GM10266 (cell line): ENCODE data around the gene CHRNA5.

Experiments
- DNase-seq: peaks from one replicate; pipeline ENCODE4 v3.0.0; 2012; ENCODE audit errors: extremely low spot score
- CTCF ChIP-seq: IDR thresholded peaks from 2 replicates; pipeline ENCODE4 v1.5.1; 2012; ENCODE audit warnings: mild to moderate bottlenecking, low read depth; ENCODE audit not compliant: control insufficient read depth, insufficient read depth; ENCODE audit errors: missing control alignments

Gene CHRNA5

GRCh38 chr15:78567531-78567930 lies 2.2 kb downstream of the CHRNA5 start:
- DNase-seq = peak; percentile 22
- TF ChIP-seq CTCF = no peak

DNA sequence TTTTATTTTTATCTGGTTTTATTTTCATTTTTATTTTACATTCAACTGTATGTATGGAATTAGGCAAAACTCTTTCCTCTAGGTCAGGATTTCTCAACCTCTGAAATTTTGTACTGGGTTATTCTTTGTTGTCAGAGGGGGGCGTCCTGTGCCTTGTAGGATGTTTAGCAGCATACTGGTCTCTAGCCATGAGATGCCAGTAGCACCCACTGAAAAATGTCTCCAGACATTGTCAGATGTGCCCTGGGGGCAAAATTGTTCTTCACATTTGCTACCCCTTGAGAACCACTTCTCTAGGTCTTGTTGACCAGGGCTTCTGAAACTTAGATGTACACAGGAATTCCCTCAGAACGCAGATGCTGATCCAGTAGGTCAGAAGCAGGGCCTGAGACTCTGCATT lies 5.4 kb downstream of the CHRNA5 start:
- no peak for TF ChIP-seq CTCF

DNA sequence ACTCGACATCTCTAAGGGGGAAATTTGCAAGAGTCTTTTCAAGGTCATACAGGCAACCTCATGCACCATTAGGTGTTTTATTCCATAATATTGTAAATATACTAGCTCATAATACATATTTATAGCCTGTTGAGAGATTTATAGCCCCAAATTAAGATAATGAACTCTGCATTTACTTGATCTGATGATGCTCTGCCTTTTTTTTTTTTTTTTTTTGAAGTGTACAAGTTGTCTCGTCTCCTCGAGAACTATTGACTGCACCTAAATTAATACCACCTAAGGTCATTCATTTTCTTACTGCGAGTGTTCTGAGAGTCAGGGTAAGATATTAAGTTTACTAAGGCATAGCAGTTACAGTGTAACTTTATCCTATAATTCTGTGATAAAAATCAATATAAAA lies 6.1 kb downstream of the CHRNA5 start:
- DNase-seq = no peak
- no peak for TF ChIP-seq CTCF

More for the DNA sequence above, 5.4 kb downstream of the CHRNA5 start:
- no peak for DNase-seq

GRCh38 chr15:78573416-78573815 lies 8.1 kb downstream of the CHRNA5 start:
- DNase-seq = no peak
- no peak for TF ChIP-seq CTCF

- no peak for DNase-seq
- TF ChIP-seq CTCF = no peak
Measured at GRCh38 chr15:78574944-78575343, 9.6 kb downstream of the CHRNA5 start.

DNA sequence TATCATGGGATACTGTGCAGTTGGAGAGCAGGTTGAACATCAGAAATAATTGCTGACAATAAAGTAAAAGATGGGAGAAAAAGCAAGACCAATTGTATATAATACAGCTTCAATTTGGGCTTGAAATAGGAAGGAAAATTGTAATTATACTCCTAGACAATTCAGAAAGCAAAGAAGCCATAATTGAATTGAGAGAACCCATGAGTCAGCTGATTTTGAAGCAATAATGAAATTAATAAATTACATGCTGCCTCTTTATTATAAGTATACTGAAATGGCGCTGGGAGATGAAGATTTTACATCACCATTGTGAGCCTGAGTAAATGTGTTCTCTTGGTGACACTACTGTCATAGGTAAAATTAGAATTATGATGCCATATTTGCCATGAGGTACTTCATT lies 32.3 kb downstream of the CHRNA5 start:
- no peak for DNase-seq
- TF ChIP-seq CTCF = no peak

DNA sequence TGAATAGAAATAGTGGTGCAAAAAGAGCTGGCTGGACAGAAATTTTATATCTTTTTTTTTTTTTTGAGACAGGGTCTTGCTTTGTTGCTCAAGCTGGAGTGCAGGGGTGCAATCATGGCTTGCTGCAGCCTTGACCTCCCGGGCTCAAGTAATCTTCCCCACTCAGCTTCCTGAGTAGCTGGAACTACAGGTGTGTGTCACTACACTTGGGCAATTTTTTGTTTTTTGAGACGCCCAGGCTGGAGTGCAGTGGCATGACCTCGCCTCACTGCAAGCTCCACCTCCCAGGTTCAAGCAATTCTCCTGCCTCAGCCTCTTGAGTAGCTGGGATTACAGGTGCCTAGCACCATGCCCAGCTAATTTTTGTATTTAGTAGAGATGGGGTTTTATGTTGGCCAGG lies 33.0 kb downstream of the CHRNA5 start:
- TF ChIP-seq CTCF = no peak
- no peak for DNase-seq

DNA sequence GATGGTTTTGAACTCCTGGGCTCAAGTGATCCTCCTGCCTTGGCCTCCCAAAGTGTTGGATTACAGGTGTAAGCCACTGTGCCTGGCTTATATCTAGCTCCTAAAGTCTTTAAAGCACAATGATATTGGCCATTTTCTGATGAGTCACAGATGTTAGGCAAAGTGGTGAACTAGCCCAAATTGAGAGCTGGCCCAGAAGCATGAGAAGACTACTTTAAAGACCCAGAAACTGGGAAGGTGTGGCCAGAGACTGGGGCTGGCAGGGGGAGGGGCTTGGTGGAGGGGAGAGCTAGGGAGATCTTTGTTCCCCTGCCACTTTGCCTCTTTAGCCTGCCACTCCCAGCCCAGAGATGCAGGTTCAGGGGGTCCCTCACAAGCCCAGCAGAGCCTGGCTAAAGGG lies 33.9 kb downstream of the CHRNA5 start:
- no peak for TF ChIP-seq CTCF
- no peak for DNase-seq
